Transverse colon (tissue), 4 donors: ENCODE measurements around the gene LRRC4C. TPM values are rescaled to one million over a fixed set of nuclear protein-coding genes. Genes with fewer than 3 reads are reported as not detected.
"Not testable (repeated sequence)": the region's sequence is repeated elsewhere in the genome, so short reads cannot be mapped to it uniquely, and the experiment has no call there.

Experiments
- DNase-seq: peaks from one replicate; pipeline ENCODE4 v3.0.0-alpha.2; 2019
- H3K27ac ChIP-seq, 4 donors: fragments of 200-600 bp; sonication (generic); 2 replicates each; pipeline ENCODE4 v1.5.1; 2016 to 2018; ENCODE audit warnings: inconsistent platforms in 4 of 4
- H3K27me3 ChIP-seq: fragments of 200-600 bp; sonication (generic); 2 replicates; pipeline ENCODE4 v1.5.1; 2017; ENCODE audit warnings: inconsistent platforms
- H3K36me3 ChIP-seq, 4 donors: fragments of 200-600 bp; sonication (generic); 2 replicates each; pipeline ENCODE4 v1.5.1; 2017 to 2019; ENCODE audit warnings: inconsistent platforms in 4 of 4
- H3K4me1 ChIP-seq, 4 donors: fragments of 200-600 bp; sonication (generic); 2 replicates each; pipeline ENCODE4 v1.5.1; 2017 to 2020; ENCODE audit warnings: inconsistent platforms in 4 of 4
- H3K4me3 ChIP-seq, 4 donors: fragments of 200-600 bp; sonication (generic); 1 replicate in 1 of 4; 2 replicates in 3 of 4; pipeline versions ENCODE4 v1.5.1 to v1.6.1; 2017 to 2019; ENCODE audit warnings: inconsistent platforms in 4 of 4
- H3K9me3 ChIP-seq, 2 donors: fragments of 200-600 bp; sonication (generic); 2 replicates each; pipeline ENCODE4 v1.5.1; 2017 to 2019; ENCODE audit warnings: inconsistent platforms in 2 of 2
- EP300 ChIP-seq: sonication (generic); formaldehyde crosslinking; IDR thresholded peaks from one replicate; pipeline ENCODE4 v1.6.1; 2017; ENCODE audit warnings: antibody characterized with exemption, low read depth
- POLR2A ChIP-seq: fragments of 450-650 bp; IDR thresholded peaks from one replicate; pipeline ENCODE4 v1.6.1; 2016; ENCODE audit warnings: antibody characterized with exemption, mild to moderate bottlenecking, moderate library complexity
- POLR2AphosphoS5 ChIP-seq, 3 donors: sonication (generic); formaldehyde crosslinking; IDR thresholded peaks; one replicate each; pipeline ENCODE4 v1.6.1; 2016; ENCODE audit warnings: antibody characterized with exemption in 3 of 3
- WGBS, 2 donors: methylation state at CpG; one replicate each; pipeline ENCODE4 v1.1.5; 2018; ENCODE audit warnings: low coverage in 1 of 2; 5-methylcytosine and 5-hydroxymethylcytosine counted together
- in situ Hi-C, 4 donors: fragments of 200-750 bp; cut with MboI; loops; one replicate each; pipeline versions ENCODE4 v1.15.0 to v1.15.1; 2017; ENCODE audit warnings: low sequenced_read_pairs in 3 of 4, low pct_ligation_motif_present in 1 of 4, low pct_unique_long_range_greater_than_20kb in 1 of 4
- intact Hi-C: fragments of 100-400 bp; cut with DNase I; formaldehyde crosslinking; loops from one replicate; pipeline ENCODE4 v1.15.1; 2023; ENCODE audit warnings: low total_unique reads
- total RNA-seq, 4 donors: library from RNA; depleted of rRNA; stranded (reverse); fragments of >200 nt; gene quantifications; one replicate each; pipeline ENCODE4 v1.1.0, GENCODE V29; 2016
- TF ChIP-seq, protein P1 (sequence below), 5 experiments: fragments of 200-600 bp in 3 of 5; fragments of 450-650 bp in 2 of 5; sonication (generic) in 3 of 5; IDR thresholded peaks; 1 replicate in 2 of 5; 2 replicates in 3 of 5; pipeline ENCODE4 v1.5.1; 2016 to 2017; ENCODE audit warnings: antibody characterized with exemption in 5 of 5, inconsistent platforms in 3 of 5, mild to moderate bottlenecking in 2 of 5, moderate library complexity in 1 of 5

LRRC4C gene
- total RNA-seq, 4 donors from 2014 or later: 0.55 to 1.9 (median 0.64) TPM; not detected in 1

DNA sequence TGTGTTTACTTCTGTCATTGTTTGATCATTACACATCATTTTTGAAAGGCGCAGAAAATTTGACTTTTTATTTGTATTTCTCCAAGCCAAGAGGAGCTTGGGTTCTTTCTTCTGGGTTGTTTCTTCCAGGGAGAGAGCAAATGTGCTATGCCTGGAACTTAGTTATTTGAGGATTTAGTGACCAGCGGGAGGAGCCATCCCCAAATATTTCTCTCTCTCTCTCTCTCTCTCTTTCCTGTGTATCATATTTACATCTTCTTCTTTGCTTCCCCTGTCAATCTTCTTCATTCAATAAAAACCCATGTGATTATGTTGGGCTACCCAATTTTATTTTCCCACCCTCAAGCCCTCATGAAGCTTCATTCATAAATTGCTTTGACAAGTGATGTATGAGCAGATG lies 534.5 kb downstream of the LRRC4C start:
- Histone ChIP-seq H3K36me3 (no peaks in the 10 kb centered on the region), H3K27ac (no peak overlapping the region), H3K9me3 (no peaks in the 10 kb centered on the region), H3K4me3 (no peak overlapping the region), H3K27me3 (no peaks in the 10 kb centered on the region), H3K4me1 (no peaks in the 10 kb centered on the region)
- WGBS, 2 donors: 75 to 76% methylated on average over 2 of the region's 2 CpGs
- no peak for DNase-seq
- in situ Hi-C loops (no loop called here), intact Hi-C loops (no loop called here)
- TF ChIP-seq, protein P1, sequence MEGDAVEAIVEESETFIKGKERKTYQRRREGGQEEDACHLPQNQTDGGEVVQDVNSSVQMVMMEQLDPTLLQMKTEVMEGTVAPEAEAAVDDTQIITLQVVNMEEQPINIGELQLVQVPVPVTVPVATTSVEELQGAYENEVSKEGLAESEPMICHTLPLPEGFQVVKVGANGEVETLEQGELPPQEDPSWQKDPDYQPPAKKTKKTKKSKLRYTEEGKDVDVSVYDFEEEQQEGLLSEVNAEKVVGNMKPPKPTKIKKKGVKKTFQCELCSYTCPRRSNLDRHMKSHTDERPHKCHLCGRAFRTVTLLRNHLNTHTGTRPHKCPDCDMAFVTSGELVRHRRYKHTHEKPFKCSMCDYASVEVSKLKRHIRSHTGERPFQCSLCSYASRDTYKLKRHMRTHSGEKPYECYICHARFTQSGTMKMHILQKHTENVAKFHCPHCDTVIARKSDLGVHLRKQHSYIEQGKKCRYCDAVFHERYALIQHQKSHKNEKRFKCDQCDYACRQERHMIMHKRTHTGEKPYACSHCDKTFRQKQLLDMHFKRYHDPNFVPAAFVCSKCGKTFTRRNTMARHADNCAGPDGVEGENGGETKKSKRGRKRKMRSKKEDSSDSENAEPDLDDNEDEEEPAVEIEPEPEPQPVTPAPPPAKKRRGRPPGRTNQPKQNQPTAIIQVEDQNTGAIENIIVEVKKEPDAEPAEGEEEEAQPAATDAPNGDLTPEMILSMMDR (IDR thresholded peaks at IDR 0.05): no peak
- TF ChIP-seq EP300: no peak
- no peak for TF ChIP-seq POLR2AphosphoS5 (IDR thresholded peaks at IDR 0.05)
- no peak for TF ChIP-seq POLR2A

DNA sequence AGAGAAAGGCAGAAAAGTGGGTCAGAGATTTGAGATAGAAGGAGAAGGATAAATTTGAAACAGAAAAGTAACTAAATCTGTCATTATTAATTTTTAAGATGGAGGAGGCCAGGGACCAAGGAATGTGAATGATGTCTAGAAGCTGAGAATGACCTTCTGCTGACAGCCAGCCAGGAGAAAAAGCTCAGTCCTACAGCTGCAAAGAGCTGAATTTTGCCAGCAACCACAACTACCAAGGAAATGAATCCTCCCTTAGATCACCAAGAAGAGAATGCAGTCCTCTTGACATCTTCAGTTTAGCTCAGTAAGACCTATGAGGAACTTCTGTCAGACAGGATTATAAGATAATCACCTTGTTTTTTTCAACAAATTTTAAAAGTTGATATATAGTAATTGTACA lies 538.2 kb downstream of the LRRC4C start:
- intact Hi-C loops (no loop called here), in situ Hi-C loops (no loop called here)
- no peak overlapping the region for H3K27ac ChIP-seq
- H3K9me3 ChIP-seq: no peaks in the 10 kb centered on the region
- no peaks in the 10 kb centered on the region for H3K36me3 ChIP-seq
- H3K4me1 ChIP-seq: no peaks in the 10 kb centered on the region
- no peak overlapping the region for H3K4me3 ChIP-seq
- TF ChIP-seq EP300 (no peak), POLR2AphosphoS5 (IDR thresholded peaks at IDR 0.05) (no peak), POLR2A (no peak)
- TF ChIP-seq, protein P1 (IDR thresholded peaks at IDR 0.05): no peak
- H3K27me3 ChIP-seq: no peaks in the 10 kb centered on the region
- no peak for DNase-seq

DNA sequence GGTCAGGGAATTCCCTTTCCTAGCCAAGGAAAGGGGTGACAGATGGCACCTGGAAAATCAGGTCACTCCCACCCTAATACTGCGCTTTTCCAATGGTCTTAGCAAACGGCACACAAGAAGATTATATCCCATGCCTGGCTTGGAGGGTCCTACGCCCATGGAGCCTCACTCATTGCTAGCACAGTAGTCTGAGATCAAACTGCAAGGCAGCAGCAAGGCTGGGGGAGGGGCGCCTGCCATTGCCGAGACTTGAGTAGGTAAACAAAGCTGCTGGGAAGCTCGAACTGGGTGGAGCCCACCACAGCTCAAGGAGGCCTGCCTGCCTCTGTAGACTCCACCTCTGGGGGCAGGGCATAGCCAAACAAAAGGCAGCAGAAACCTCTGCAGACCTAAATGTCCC lies 548.7 kb downstream of the LRRC4C start:
- H3K4me3 ChIP-seq, H3K9me3 ChIP-seq, H3K27ac ChIP-seq, H3K27me3 ChIP-seq, H3K4me1 ChIP-seq, intact Hi-C loops, in situ Hi-C loops, DNase-seq, H3K36me3 ChIP-seq: not testable (repeated sequence)
- WGBS, 2 donors: 73% methylated on average over 6 of the region's 6 CpGs; no CpG with 5 or more reads in 1 of the 2 donors

DNA sequence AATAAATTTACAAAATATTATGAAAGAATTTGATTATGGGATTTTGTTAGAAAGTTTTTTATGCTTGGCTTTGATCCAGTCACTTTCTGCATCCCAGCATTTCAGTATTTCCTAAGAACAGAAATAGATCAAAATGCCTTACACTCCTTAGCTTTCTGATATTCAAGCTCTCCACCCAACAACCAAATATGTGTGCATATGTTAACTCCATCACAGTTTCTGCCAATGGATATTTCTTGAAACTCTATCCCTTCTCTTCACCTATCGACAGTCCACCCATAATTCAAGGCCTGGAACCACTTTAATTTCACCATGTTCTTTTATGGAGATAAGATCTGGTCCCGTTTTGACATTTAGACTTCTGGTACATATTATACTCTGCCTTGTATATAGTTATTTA lies 565.0 kb downstream of the LRRC4C start:
- in situ Hi-C loops: no loop called here
- WGBS, 2 donors: 62 to 71% methylated on average over 2 of the region's 2 CpGs

GRCh38 chr11:40885250-40885954 lies 574.0 kb downstream of the LRRC4C start:
- in situ Hi-C loops: no loop called here
- WGBS, 2 donors: 63 to 64% methylated on average over 2 of the region's 2 CpGs
- Histone ChIP-seq H3K36me3 (no peaks in the 10 kb centered on the region), H3K27ac (no peak overlapping the region), H3K9me3 (no peaks in the 10 kb centered on the region), H3K4me1 (no peaks in the 10 kb centered on the region), H3K4me3 (no peak overlapping the region), H3K27me3 (no peaks in the 10 kb centered on the region)
- TF ChIP-seq EP300 (no peak), POLR2A (no peak), POLR2AphosphoS5 (IDR thresholded peaks at IDR 0.05) (no peak)
- TF ChIP-seq, protein P1 (IDR thresholded peaks at IDR 0.05): no peak
- intact Hi-C loops: no loop called here
- DNase-seq: no peak

More for the DNA sequence above, 565.0 kb downstream of the LRRC4C start:
- H3K4me3 ChIP-seq: no peak overlapping the region
- no peak for DNase-seq
- no peaks in the 10 kb centered on the region for H3K36me3 ChIP-seq
- intact Hi-C loops: no loop called here
- TF ChIP-seq POLR2AphosphoS5 (IDR thresholded peaks at IDR 0.05): no peak
- no peak overlapping the region for H3K27ac ChIP-seq
- no peaks in the 10 kb centered on the region for H3K27me3 ChIP-seq
- no peaks in the 10 kb centered on the region for H3K4me1 ChIP-seq
- peaks cover 0 to 3% of the 10 kb centered on the region in 2 donors for H3K9me3 ChIP-seq
